Measurements from ENCODE around the gene USP40. TPM values are rescaled to one million over a fixed set of nuclear protein-coding genes. Genes with fewer than 3 reads are reported as not detected.

The USP40 gene
- total and polyA plus RNA-seq, 9 of the 15 experiments (the other 6 are each of a cell fraction or from before 2014, with no cell fraction given) = 5.5 to 15.0 (median 9.3) TPM

DNA sequence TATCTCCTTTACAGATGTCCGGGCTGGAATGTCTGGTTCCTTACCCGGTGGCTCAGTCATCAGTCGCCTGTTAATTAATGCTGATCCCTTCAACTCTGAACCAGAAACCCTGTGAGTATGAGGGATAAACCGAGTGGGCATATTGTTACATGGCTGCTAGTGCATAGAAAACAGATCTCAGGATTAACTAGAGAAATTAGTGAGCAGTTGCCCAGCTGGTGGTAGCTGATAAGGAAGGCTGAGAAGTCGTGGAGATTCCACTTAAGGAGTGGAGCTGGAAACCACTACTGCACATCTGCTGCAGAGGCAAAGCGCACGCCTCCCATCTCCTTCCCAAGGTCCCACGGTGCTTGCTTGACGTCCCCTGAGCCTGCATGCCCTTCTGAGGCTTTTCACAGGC, 114.6 kb downstream of the USP40 start (continued):
- TF ChIP-seq L3MBTL2 (IDR thresholded peaks at IDR 0.05) (peak; percentile 29; the same call in 1 of the 2 replicates), TOE1 (IDR thresholded peaks at IDR 0.05; ENCODE audit: borderline replicate concordance) (no peak), TOE1 (CRISPR knock-in tag; IDR thresholded peaks at IDR 0.05; ENCODE audit: borderline replicate concordance, low read depth) (no peak), SOX6 (IDR thresholded peaks at IDR 0.05) (peak; percentile 37; the same call in 1 of the 2 replicates), NKRF (IDR thresholded peaks at IDR 0.05; ENCODE audit: borderline replicate concordance) (no peak), SPI1 (IDR thresholded peaks at IDR 0.05; ENCODE audit: borderline replicate concordance, low read depth, low read length) (no peak), NFIX (CRISPR knock-in tag; IDR thresholded peaks at IDR 0.05; ENCODE audit: low read depth) (no peak), SIX5 (IDR thresholded peaks at IDR 0.05; ENCODE audit: borderline replicate concordance in 1 of 2, insufficient read depth in 1 of 2, low read depth in 1 of 2, low read length in 2 of 2) (no peak), EZH2 (IDR thresholded peaks at IDR 0.05; ENCODE audit: borderline replicate concordance, low read depth, low read length) (no peak), ELF1 (tag; IDR thresholded peaks at IDR 0.05) (no peak), CHAMP1 (IDR thresholded peaks at IDR 0.05) (no peak)
- TF ChIP-seq, protein P1, sequence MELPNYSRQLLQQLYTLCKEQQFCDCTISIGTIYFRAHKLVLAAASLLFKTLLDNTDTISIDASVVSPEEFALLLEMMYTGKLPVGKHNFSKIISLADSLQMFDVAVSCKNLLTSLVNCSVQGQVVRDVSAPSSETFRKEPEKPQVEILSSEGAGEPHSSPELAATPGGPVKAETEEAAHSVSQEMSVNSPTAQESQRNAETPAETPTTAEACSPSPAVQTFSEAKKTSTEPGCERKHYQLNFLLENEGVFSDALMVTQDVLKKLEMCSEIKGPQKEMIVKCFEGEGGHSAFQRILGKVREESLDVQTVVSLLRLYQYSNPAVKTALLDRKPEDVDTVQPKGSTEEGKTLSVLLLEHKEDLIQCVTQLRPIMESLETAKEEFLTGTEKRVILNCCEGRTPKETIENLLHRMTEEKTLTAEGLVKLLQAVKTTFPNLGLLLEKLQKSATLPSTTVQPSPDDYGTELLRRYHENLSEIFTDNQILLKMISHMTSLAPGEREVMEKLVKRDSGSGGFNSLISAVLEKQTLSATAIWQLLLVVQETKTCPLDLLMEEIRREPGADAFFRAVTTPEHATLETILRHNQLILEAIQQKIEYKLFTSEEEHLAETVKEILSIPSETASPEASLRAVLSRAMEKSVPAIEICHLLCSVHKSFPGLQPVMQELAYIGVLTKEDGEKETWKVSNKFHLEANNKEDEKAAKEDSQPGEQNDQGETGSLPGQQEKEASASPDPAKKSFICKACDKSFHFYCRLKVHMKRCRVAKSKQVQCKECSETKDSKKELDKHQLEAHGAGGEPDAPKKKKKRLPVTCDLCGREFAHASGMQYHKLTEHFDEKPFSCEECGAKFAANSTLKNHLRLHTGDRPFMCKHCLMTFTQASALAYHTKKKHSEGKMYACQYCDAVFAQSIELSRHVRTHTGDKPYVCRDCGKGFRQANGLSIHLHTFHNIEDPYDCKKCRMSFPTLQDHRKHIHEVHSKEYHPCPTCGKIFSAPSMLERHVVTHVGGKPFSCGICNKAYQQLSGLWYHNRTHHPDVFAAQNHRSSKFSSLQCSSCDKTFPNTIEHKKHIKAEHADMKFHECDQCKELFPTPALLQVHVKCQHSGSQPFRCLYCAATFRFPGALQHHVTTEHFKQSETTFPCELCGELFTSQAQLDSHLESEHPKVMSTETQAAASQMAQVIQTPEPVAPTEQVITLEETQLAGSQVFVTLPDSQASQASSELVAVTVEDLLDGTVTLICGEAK (IDR thresholded peaks at IDR 0.05) = no peak
- TF ChIP-seq, protein P1 (CRISPR knock-in tag; IDR thresholded peaks at IDR 0.05) = no peak
- TF ChIP-seq, protein P2, sequence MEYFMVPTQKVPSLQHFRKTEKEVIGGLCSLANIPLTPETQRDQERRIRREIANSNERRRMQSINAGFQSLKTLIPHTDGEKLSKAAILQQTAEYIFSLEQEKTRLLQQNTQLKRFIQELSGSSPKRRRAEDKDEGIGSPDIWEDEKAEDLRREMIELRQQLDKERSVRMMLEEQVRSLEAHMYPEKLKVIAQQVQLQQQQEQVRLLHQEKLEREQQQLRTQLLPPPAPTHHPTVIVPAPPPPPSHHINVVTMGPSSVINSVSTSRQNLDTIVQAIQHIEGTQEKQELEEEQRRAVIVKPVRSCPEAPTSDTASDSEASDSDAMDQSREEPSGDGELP (CRISPR knock-in tag; IDR thresholded peaks at IDR 0.05; ENCODE audit: borderline replicate concordance) = peak; percentile 41
